Measurements from ENCODE around the gene ACOXL.
A peak's percentile ranks its signal among the peaks of the same experiment; 100 is the strongest.

Gene ACOXL

DNA sequence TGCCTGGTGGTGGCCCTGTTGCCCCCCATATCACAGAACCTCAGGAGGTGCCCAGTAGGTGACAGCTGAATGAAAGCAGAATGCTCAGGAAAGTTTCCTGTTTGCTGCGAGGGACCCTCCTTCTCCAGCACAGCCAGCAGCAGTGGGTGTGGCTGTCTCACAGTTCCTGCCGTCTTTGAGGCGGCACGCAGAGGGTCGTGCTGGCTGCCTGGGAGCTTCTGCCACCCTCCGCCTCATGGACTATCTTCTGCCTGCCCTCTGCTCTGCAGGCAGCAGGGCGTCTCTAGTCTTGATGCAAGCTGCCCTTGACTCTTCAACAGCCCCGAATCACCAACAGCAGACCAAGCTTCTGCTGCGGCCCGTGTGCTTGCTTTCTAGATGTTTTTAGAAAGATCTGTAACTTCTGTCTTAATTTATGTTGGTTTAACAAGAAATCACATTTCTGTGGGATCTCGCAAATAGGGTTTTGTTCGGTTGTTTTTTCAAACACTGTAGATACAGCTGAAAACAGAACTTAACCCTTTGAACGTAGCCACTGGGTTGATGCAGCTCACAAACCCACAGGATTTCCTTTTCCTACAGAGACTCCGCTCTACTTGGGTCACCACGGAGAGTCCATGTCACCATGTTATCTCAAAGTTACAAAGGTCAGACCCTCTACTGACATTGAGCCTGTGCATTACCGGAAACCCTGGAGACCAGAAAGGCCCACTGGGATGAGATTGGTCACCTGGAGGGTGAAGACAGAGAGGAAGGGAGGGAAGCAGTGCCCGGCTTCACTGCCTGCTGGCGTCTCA, 144.9 kb downstream of the ACOXL start:
- DNase-seq, result no peak

DNA sequence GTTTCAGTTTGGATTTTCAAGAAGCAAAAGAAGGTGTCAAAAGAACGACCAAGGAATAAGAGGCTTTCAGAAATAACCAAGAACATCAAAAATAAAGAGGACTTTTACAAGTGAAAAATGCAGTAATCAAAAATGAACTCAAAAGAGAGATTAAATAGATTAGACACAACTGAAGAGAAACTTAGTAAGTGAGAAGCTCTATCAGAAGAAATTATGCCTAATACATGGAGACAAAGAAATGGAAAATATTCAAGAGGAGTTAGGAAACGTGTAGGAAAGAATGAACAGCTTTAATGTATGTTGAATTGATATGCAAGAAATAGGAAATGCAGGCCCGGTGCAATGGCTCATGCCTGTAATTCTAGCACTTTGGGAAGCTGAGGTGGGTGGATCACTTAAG, 145.8 kb downstream of the ACOXL start:
- DNase-seq, result no peak

GRCh38 chr2:110881908-110882307, 149.5 kb downstream of the ACOXL start:
- peak; percentile 52 for DNase-seq

DNA sequence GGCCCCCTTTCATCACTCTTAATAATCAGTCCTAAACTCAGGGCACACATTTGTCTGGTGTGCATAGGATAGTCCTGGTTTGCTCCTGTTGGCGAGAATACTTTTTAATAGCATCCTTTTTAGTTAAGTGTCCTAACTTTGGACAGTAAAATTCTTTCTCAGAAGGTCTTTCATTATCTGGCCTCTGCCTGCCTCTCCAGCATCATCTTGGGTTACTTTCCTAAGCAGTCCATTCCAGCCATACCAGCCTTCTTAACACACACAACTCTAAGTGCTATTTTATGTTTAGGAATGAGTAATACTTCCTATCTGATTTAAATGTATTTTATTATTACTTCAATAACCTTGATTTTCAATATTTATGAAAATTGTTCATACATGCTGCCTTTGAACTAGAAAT, 151.0 kb downstream of the ACOXL start:
- DNase-seq, result no peak

- no peak for DNase-seq
These were observed 152.9 kb downstream of the ACOXL start for GRCh38 chr2:110885256-110885655.

GRCh38 chr2:110886826-110887573, 154.6 kb downstream of the ACOXL start:
- no peak for DNase-seq

- no peak for DNase-seq
These were observed 156.0 kb downstream of the ACOXL start for GRCh38 chr2:110888411-110888810.

DNA sequence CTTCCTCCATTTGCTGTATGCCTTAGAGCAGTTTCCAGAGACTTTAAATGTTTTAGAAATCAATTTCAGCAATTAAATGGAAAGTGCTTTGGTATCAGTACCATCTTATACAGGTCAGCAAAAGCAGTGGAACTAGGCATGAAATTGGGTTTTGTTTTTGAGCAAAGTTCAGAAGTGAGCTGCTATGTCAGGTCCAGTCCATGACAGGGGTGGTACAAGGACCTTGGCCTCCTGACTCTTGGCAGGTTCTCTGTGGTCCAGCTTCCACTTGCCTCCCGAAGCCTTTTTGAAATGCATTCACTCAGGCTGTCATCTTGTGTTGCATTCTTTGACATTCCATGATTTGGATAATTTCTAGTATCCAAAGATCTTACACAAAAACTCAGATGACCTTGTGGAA, 159.3 kb downstream of the ACOXL start:
- DNase-seq, result no peak

- no peak for DNase-seq
These were observed 163.9 kb downstream of the ACOXL start for GRCh38 chr2:110896226-110896625.

DNA sequence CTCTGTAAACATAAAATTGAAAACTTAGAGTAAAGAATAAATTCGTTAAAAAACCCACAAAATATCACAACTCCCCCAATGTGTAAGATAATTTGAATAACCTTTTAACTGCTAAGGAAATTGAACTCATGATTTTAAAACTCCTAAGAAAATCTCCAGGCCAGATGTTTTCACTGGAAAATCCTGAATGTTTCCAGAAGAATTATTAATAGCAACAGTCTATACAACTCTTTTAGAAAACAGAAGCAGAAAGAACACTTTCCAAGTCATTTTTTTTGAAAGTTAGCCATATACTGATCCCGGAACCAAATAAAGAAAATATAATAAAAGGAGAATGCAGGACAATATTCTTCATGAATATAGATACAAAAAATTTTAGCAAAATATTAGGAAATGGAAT, 165.6 kb downstream of the ACOXL start:
- no peak for DNase-seq

DNA sequence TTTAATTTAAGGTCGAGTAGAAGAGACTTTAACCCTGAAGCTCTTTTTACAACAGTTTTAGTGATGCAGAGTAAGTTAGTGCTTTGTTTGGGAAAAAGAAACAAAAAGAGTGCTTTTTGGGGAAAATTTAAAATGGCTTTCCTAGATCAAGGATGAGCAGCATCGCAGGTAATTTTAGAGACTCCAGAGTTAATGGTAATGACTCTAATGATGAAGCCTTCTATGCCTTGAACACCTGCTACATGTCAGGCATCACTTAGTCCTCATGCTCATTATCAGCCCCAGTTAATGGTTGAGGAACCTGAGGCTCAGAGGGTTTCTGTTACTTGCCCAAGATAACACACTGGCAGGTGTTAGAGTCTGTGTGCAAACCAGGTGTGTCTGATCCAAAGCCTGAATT, 167.8 kb downstream of the ACOXL start:
- no peak for DNase-seq

DNA sequence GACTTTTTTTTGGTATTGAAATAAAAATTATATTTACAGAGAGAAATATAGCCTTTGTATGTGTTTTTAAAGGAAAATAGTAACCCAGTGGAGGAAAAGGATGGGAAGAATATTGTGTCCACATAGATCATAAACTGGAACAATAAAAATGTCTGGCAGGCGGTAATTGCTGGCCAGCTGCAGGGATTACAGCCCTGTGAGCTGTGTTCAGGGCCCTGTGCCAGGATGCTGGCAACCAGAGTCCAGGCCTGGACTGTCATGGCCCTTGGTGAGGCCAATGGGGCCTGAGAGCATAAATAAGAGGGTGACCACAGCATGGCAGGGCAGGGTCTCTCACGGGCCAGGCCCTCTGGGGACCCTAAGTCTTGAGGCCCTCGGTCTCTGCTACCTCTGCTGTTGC, 171.2 kb downstream of the ACOXL start:
- DNase-seq, result no peak

DNA sequence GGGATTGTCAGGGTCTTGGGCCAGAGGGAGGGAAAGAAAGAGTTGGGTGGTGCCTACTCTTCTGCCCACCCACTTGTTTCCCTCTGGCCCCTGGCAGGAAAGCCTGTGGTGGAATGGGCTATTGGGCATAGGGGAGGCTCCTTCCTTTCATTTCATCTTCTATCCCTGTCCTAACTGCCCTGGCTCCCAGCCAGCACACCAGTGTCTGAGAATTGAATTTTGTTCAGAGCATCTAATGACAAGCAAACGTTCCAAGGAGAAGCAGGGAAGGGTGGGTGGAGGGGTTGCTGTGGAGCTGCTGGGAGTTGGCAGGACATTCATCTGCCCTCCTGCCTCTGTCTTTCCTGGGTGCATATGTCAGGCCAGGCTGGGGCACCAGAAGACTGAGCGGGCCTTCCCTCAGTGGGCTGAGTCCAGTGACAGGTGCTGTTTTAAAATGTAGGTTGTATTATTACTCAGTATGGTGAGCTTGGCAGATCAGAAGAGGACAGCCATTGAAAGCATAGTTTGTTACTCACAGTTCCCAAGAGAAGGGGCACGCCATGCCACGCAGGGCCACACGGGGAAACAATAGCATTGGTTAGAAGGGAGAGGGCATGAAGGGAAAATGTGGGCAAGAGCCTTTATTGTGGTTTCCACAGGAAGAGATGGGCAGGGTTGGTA, 171.9 kb downstream of the ACOXL start:
- no peak for DNase-seq

- no peak for DNase-seq
These were observed 172.4 kb downstream of the ACOXL start for GRCh38 chr2:110904779-110905148.

GRCh38 chr2:110905217-110905616, 172.8 kb downstream of the ACOXL start:
- no peak for DNase-seq

GRCh38 chr2:110906613-110907298, 174.4 kb downstream of the ACOXL start:
- no peak for DNase-seq

GRCh38 chr2:110909501-110909900, 177.1 kb downstream of the ACOXL start:
- no peak for DNase-seq

DNA sequence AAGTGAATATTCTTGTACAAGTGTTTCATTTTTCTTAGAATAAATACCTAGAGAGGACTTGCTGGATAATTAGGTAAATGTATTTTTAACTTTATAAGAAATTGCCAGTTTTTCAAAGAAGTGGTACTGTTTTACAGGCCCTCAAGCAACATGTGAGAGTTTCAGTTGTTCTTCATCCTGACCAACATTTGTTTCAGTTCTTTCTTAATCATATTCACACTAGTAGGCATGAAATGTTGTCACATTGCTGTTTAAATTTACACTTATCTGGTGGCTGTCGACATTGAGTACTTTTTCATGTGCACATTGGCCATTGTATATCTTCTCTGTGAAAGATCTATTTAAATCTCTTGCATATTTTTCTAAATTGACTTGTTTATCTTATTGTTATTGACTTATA, 178.1 kb downstream of the ACOXL start:
- DNase-seq, result no peak

- no peak for DNase-seq
These were observed 187.4 kb downstream of the ACOXL start for GRCh38 chr2:110919738-110920137.

- no peak for DNase-seq
These were observed 193.1 kb downstream of the ACOXL start for GRCh38 chr2:110925479-110925878.

DNA sequence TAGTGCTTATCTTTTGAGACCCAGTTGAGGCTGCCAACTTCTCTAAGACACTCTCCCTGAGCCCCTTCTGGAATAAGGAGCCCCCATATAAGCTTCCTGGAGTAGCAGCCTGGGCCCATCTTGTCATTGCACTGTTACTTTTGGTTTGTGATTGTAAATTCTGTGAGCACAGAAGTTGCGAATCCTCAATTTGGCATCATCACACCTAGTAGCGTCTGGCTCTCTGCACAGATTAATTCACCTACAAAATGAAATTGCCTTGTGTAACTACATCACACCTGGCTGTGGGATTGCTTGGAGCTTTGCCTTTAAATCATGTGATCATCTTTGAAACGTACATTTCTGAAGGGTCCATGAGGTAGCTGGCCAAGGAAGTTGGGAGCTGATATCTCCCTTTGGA, 195.2 kb downstream of the ACOXL start:
- DNase-seq, result no peak

- no peak for DNase-seq
These were observed 197.2 kb downstream of the ACOXL start for GRCh38 chr2:110929528-110929927.

GRCh38 chr2:110931648-110932047, 199.3 kb downstream of the ACOXL start:
- no peak for DNase-seq
